ENCODE results near the gene TEAD1. TPM values are rescaled to one million over a fixed set of nuclear protein-coding genes. Genes with fewer than 3 reads are reported as not detected.
A peak's percentile ranks its signal among the peaks of the same experiment; 100 is the strongest.

Gene TEAD1
- total RNA-seq, 2 donors from 2014 or later, result 32.7 to 56.7 TPM

- peak overlapping the region; percentile 23 for H3K4me3 ChIP-seq
- no peak for TF ChIP-seq CTCF (IDR thresholded peaks at IDR 0.05)
- no peaks in the 10 kb centered on the region for H3K36me3 ChIP-seq
- intact Hi-C loops (cut with DNase I), result loop anchor here (5.0 kb wide), 1 partner anchor 60 kb away; no protein-coding TSS in a partner anchor
- H3K9me3 ChIP-seq, result no peaks in the 10 kb centered on the region
- H3K4me1 ChIP-seq, result no peaks in the 10 kb centered on the region
- no peaks in the 10 kb centered on the region for H3K27me3 ChIP-seq
- no peak for DNase-seq
- peak overlapping the region in 1 of 2 donors; percentile 59 for H3K9ac ChIP-seq (ENCODE audit: low read depth in 2 of 2, low read length in 2 of 2)
- peak overlapping the region; percentile 85 for H3K27ac ChIP-seq
Observed at GRCh38 chr11:12827369-12827768, 153.1 kb downstream of the TEAD1 start.

- TF ChIP-seq CTCF (IDR thresholded peaks at IDR 0.05), result no peak
- Histone ChIP-seq H3K4me3 (peak overlapping the region; percentile 23), H3K27ac (peak overlapping the region; percentile 85), H3K9ac (ENCODE audit: low read depth in 2 of 2, low read length in 2 of 2) (peak overlapping the region in 1 of 2 donors; percentile 59), H3K36me3 (no peaks in the 10 kb centered on the region), H3K4me1 (no peaks in the 10 kb centered on the region), H3K27me3 (no peaks in the 10 kb centered on the region), H3K9me3 (no peaks in the 10 kb centered on the region)
- intact Hi-C loops (cut with DNase I), result loop anchor here (5.0 kb wide), 1 partner anchor 59 kb away; no protein-coding TSS in a partner anchor
- peak; percentile 71 for DNase-seq
Observed at GRCh38 chr11:12827929-12828812, 153.9 kb downstream of the TEAD1 start.

GRCh38 chr11:12829131-12829530 lies 154.9 kb downstream of the TEAD1 start:
- Histone ChIP-seq H3K27me3 (no peaks in the 10 kb centered on the region), H3K9me3 (no peaks in the 10 kb centered on the region), H3K36me3 (no peaks in the 10 kb centered on the region), H3K4me1 (no peaks in the 10 kb centered on the region), H3K9ac (ENCODE audit: low read depth in 2 of 2, low read length in 2 of 2) (peak overlapping the region in 1 of 2 donors; percentile 57), H3K4me3 (no peak overlapping the region), H3K27ac (peak overlapping the region; percentile 85)
- intact Hi-C loops (cut with DNase I), result loop anchor here (5.0 kb wide), 1 partner anchor 58 kb away; no protein-coding TSS in a partner anchor
- DNase-seq, result no peak
- no peak for TF ChIP-seq CTCF (IDR thresholded peaks at IDR 0.05)

GRCh38 chr11:12829540-12830314 lies 155.5 kb downstream of the TEAD1 start:
- H3K4me1 ChIP-seq, result no peaks in the 10 kb centered on the region
- intact Hi-C loops (cut with DNase I), result loop anchor here (5.0 kb wide), 1 partner anchor 58 kb away; no protein-coding TSS in a partner anchor
- no peak for DNase-seq

More at GRCh38 chr11:12829540-12830314, 155.5 kb downstream of the TEAD1 start:
- Histone ChIP-seq H3K36me3 (no peaks in the 10 kb centered on the region), H3K9ac (ENCODE audit: low read depth in 2 of 2, low read length in 2 of 2) (peak overlapping the region in 1 of 2 donors; percentile 57), H3K4me3 (no peak overlapping the region), H3K9me3 (no peaks in the 10 kb centered on the region), H3K27ac (peak overlapping the region; percentile 85), H3K27me3 (no peaks in the 10 kb centered on the region)
- TF ChIP-seq CTCF (IDR thresholded peaks at IDR 0.05), result no peak

Data from colonic mucosa (tissue), 4 donors.